Measurements from ENCODE around the gene FHOD3. TPM values are rescaled to one million over a fixed set of nuclear protein-coding genes. Genes with fewer than 3 reads are reported as not detected.
"Not testable (repeated sequence)": the region's sequence is repeated elsewhere in the genome, so short reads cannot be mapped to it uniquely, and the experiment has no call there.

FHOD3 gene
- total and polyA plus RNA-seq, 9 of the 15 experiments (the other 6 are each of a cell fraction or from before 2014, with no cell fraction given) = 0.11 TPM; not detected in 8

DNA sequence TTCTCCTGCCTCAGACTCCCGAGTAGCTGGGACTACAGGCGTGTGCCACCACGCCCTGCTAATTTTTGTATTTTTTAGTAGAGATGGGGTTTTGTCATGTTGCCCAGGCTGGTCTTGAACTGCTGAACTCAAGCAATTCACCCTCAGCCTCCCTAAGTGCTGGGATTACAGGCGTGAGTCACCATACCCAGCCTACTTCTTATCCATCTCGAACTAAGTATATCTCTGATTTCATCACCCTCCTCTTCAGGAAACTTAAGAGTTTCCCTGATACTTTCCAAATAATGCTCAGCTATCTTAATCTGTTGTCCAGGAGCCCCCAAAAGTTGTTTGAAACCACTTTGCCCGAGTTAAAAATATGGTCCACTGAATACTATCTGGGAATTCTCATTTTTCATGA is 59.2 kb downstream of the FHOD3 start:
- CTCF ChIA-PET (ENCODE audit: low intra/inter-chr PET ratio); intact Hi-C loops (cut with micrococcal nuclease); H3K4me3 ChIP-seq; H3K27me3 ChIP-seq (ENCODE audit: control insufficient read depth in 2 of 2, insufficient read depth in 2 of 2, low read length in 2 of 2); H3K36me3 ChIP-seq (ENCODE audit: control insufficient read depth, insufficient read depth, low read length); ATAC-seq; H3K79me2 ChIP-seq (ENCODE audit: control insufficient read depth, insufficient read depth, low read length); H3K9ac ChIP-seq (ENCODE audit: insufficient read depth in 1 of 2, low read depth in 2 of 2, low read length in 2 of 2); H3K4me2 ChIP-seq (ENCODE audit: insufficient read depth, low read length); H3K27ac ChIP-seq (ENCODE audit: extremely low read depth, low read depth, low read length); H2AFZ ChIP-seq (ENCODE audit: low read depth, low read length); DNase-seq (ENCODE audit: extremely low read depth in 1 of 4, low spot score in 3 of 4); H3K9me3 ChIP-seq (replicated peaks; ENCODE audit: control insufficient read depth, insufficient read depth, low read depth, low read length); in situ Hi-C loops (cut with MboI); H3K9me1 ChIP-seq (ENCODE audit: control insufficient read depth, insufficient read depth, low read length); H3K4me1 ChIP-seq (replicated peaks in 1 of 2; ENCODE audit: control insufficient read depth in 2 of 2, insufficient read depth in 2 of 2, low read length in 2 of 2); H4K20me1 ChIP-seq (replicated peaks; ENCODE audit: control insufficient read depth, insufficient read depth, low read length); BruUV-seq (replicated peaks); FAIRE-seq: not testable (repeated sequence)
- 0% methylated on average over 6 of the region's 6 CpGs for WGBS (ENCODE audit: insufficient coverage, low coverage, missing lambda C conversion rate)
- POLR2A ChIA-PET = interaction anchor here (0.8 to 1.3 kb wide), 2 partner anchors 22 to 298 kb away, joined by 3 read pairs; no protein-coding TSS in a partner anchor
- TF ChIP-seq, protein P1, sequence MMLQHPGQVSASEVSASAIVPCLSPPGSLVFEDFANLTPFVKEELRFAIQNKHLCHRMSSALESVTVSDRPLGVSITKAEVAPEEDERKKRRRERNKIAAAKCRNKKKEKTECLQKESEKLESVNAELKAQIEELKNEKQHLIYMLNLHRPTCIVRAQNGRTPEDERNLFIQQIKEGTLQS (IDR thresholded peaks at IDR 0.05) = peak; percentile 28; the same call in 1 of the 2 replicates
- TF ChIP-seq, protein P1 (CRISPR knock-in tag; conservative IDR thresholded peaks at IDR 0.05) = not testable (repeated sequence)

DNA sequence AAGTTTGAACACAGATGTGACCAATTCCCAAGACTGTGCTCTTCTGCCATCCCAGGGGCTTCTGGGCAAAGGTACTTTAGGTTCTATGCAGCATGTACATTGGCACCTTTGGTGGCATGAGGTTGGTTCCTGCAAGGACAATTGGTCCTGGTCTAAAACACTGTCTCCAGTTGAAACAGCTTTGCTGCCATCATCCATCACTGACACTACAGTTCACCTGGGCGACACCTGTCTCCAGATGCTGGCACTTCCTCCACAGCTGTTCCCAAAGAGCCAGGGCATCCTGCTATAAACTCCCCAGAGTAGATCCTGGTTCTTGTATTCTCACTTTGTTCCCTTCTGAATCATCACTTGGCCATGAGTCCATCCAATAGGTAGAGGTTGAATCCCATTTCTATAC is 60.6 kb downstream of the FHOD3 start:
- intact Hi-C loops (cut with micrococcal nuclease) = no loop called here
- FAIRE-seq (no peak), ATAC-seq (no peak), DNase-seq (ENCODE audit: extremely low read depth in 1 of 4, low spot score in 3 of 4) (no peak)
- H3K79me2 ChIP-seq (ENCODE audit: control insufficient read depth, insufficient read depth, low read length) = no peaks in the 10 kb centered on the region
- TF ChIP-seq, protein P2, sequence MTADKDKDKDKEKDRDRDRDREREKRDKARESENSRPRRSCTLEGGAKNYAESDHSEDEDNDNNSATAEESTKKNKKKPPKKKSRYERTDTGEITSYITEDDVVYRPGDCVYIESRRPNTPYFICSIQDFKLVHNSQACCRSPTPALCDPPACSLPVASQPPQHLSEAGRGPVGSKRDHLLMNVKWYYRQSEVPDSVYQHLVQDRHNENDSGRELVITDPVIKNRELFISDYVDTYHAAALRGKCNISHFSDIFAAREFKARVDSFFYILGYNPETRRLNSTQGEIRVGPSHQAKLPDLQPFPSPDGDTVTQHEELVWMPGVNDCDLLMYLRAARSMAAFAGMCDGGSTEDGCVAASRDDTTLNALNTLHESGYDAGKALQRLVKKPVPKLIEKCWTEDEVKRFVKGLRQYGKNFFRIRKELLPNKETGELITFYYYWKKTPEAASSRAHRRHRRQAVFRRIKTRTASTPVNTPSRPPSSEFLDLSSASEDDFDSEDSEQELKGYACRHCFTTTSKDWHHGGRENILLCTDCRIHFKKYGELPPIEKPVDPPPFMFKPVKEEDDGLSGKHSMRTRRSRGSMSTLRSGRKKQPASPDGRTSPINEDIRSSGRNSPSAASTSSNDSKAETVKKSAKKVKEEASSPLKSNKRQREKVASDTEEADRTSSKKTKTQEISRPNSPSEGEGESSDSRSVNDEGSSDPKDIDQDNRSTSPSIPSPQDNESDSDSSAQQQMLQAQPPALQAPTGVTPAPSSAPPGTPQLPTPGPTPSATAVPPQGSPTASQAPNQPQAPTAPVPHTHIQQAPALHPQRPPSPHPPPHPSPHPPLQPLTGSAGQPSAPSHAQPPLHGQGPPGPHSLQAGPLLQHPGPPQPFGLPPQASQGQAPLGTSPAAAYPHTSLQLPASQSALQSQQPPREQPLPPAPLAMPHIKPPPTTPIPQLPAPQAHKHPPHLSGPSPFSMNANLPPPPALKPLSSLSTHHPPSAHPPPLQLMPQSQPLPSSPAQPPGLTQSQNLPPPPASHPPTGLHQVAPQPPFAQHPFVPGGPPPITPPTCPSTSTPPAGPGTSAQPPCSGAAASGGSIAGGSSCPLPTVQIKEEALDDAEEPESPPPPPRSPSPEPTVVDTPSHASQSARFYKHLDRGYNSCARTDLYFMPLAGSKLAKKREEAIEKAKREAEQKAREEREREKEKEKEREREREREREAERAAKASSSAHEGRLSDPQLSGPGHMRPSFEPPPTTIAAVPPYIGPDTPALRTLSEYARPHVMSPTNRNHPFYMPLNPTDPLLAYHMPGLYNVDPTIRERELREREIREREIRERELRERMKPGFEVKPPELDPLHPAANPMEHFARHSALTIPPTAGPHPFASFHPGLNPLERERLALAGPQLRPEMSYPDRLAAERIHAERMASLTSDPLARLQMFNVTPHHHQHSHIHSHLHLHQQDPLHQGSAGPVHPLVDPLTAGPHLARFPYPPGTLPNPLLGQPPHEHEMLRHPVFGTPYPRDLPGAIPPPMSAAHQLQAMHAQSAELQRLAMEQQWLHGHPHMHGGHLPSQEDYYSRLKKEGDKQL (CRISPR knock-in tag; IDR thresholded peaks at IDR 0.05; ENCODE audit: borderline replicate concordance) = no peak
- no peak overlapping the region for H3K4me2 ChIP-seq (ENCODE audit: insufficient read depth, low read length)
- H3K4me1 ChIP-seq (replicated peaks in 1 of 2; ENCODE audit: control insufficient read depth in 2 of 2, insufficient read depth in 2 of 2, low read length in 2 of 2) = no peaks in the 10 kb centered on the region
- in situ Hi-C loops (cut with MboI) = no loop called here
- H3K27ac ChIP-seq (ENCODE audit: extremely low read depth, low read depth, low read length) = no peak overlapping the region
- H3K9ac ChIP-seq (ENCODE audit: insufficient read depth in 1 of 2, low read depth in 2 of 2, low read length in 2 of 2) = no peak overlapping the region
- no peaks in the 10 kb centered on the region for H3K9me3 ChIP-seq (replicated peaks; ENCODE audit: control insufficient read depth, insufficient read depth, low read depth, low read length)
- CTCF ChIA-PET (ENCODE audit: low intra/inter-chr PET ratio) = no interaction called here
- no TSS peak for BruUV-seq (replicated peaks)
- H3K4me3 ChIP-seq = no peak overlapping the region
- no peaks in the 10 kb centered on the region for H4K20me1 ChIP-seq (replicated peaks; ENCODE audit: control insufficient read depth, insufficient read depth, low read length)
- no peaks in the 10 kb centered on the region for H3K9me1 ChIP-seq (ENCODE audit: control insufficient read depth, insufficient read depth, low read length)
- no peaks in the 10 kb centered on the region for H3K27me3 ChIP-seq (ENCODE audit: control insufficient read depth in 2 of 2, insufficient read depth in 2 of 2, low read length in 2 of 2)
- 0% methylated on average over 1 of the region's 1 CpG for WGBS (ENCODE audit: insufficient coverage, low coverage, missing lambda C conversion rate)
- H3K36me3 ChIP-seq (ENCODE audit: control insufficient read depth, insufficient read depth, low read length) = no peaks in the 10 kb centered on the region
- POLR2A ChIA-PET = interaction anchor here (0.9 to 1.0 kb wide), 2 partner anchors 10 to 42 kb away, joined by 3 read pairs; no protein-coding TSS in a partner anchor
- H2AFZ ChIP-seq (ENCODE audit: low read depth, low read length) = no peak overlapping the region

Data from K562 (cell line).